ENCODE measurements around the gene MGARP. TPM values are rescaled to one million over a fixed set of nuclear protein-coding genes. Genes with fewer than 3 reads are reported as not detected.

Gene MGARP
- total and polyA plus RNA-seq, 9 of the 15 experiments (the other 6 are each of a cell fraction or from before 2014, with no cell fraction given): 0.11 to 0.45 (median 0.23) TPM; not detected in 4

- no peaks in the 10 kb centered on the region for H3K9me3 ChIP-seq (replicated peaks; ENCODE audit: control insufficient read depth, insufficient read depth, low read depth, low read length)
- FAIRE-seq: no peak
- POLR2A ChIA-PET: interaction anchor here (0.7 to 1.3 kb wide), 3 partner anchors 10 to 13 kb away, joined by 3 to 5 read pairs (median 5); no protein-coding TSS in a partner anchor
- no TSS peak for BruUV-seq (replicated peaks)
- H3K4me3 ChIP-seq: no peak overlapping the region
- peak; percentile 96 for TF ChIP-seq ZNF316 (IDR thresholded peaks at IDR 0.05)
- no peak for TF ChIP-seq E2F5 (CRISPR knock-in tag; IDR thresholded peaks at IDR 0.05)
- no peak for TF ChIP-seq ZNF655 (CRISPR knock-in tag; IDR thresholded peaks at IDR 0.05)
- peak; percentile 75 for TF ChIP-seq MAFG (tag; conservative IDR thresholded peaks at IDR 0.05)
- TF ChIP-seq ZNF224 (CRISPR knock-in tag; IDR thresholded peaks at IDR 0.05): no peak
- peak; percentile 67; the same call in 1 of the 2 replicates for TF ChIP-seq MAFF (IDR thresholded peaks at IDR 0.05; ENCODE audit: low read length)
- no peak for TF ChIP-seq ZNF253 (CRISPR knock-in tag; conservative IDR thresholded peaks at IDR 0.05)
- TF ChIP-seq C11orf30 (IDR thresholded peaks at IDR 0.05; ENCODE audit: low read depth): peak; percentile 87
- no peak for TF ChIP-seq CEBPG (CRISPR knock-in tag; IDR thresholded peaks at IDR 0.05)
- no peak for TF ChIP-seq CEBPG (tag; conservative IDR thresholded peaks at IDR 0.05 in 1 of 2, IDR thresholded peaks at IDR 0.05 in 1 of 2)
- TF ChIP-seq DNMT1 (IDR thresholded peaks at IDR 0.05): no peak
- peak; percentile 65; the same call in 1 of the 2 replicates for TF ChIP-seq MAFK (IDR thresholded peaks at IDR 0.05; ENCODE audit: low read length)
- no peak for TF ChIP-seq ZNF780A (CRISPR knock-in tag; IDR thresholded peaks at IDR 0.05)
- intact Hi-C loops (cut with micrococcal nuclease) (no loop called here), in situ Hi-C loops (cut with MboI) (no loop called here)
- CTCF ChIA-PET (ENCODE audit: low intra/inter-chr PET ratio): no interaction called here
- no peaks in the 10 kb centered on the region; a peak in 1 of 5 replicates for H3K4me1 ChIP-seq (replicated peaks in 1 of 2; ENCODE audit: control insufficient read depth in 2 of 2, insufficient read depth in 2 of 2, low read length in 2 of 2)
- WGBS (ENCODE audit: insufficient coverage, low coverage, missing lambda C conversion rate): 20% methylated on average over 1 of the region's 1 CpG
- H3K27ac ChIP-seq (ENCODE audit: extremely low read depth, low read depth, low read length): no peak overlapping the region
- DNase-seq (ENCODE audit: extremely low read depth in 1 of 4, low spot score in 3 of 4): no peak
- H3K79me2 ChIP-seq (ENCODE audit: control insufficient read depth, insufficient read depth, low read length): no peaks in the 10 kb centered on the region
- ATAC-seq: no peak
- no peak overlapping the region for H2AFZ ChIP-seq (ENCODE audit: low read depth, low read length)
- H3K9ac ChIP-seq (ENCODE audit: insufficient read depth in 1 of 2, low read depth in 2 of 2, low read length in 2 of 2): no peak overlapping the region
- H3K9me1 ChIP-seq (ENCODE audit: control insufficient read depth, insufficient read depth, low read length): no peaks in the 10 kb centered on the region
- no peaks in the 10 kb centered on the region for H3K36me3 ChIP-seq (ENCODE audit: control insufficient read depth, insufficient read depth, low read length)
- no peak overlapping the region for H3K4me2 ChIP-seq (ENCODE audit: insufficient read depth, low read length)
- H3K27me3 ChIP-seq (ENCODE audit: control insufficient read depth in 2 of 2, insufficient read depth in 2 of 2, low read length in 2 of 2): no peaks in the 10 kb centered on the region
- no peaks in the 10 kb centered on the region for H4K20me1 ChIP-seq (replicated peaks; ENCODE audit: control insufficient read depth, insufficient read depth, low read length)
Measured at GRCh38 chr4:139274790-139275189, 5.2 kb downstream of the MGARP start.

All from K562 (cell line).